ENCODE results near the gene CNOT6.
"Not testable (repeated sequence)": the region's sequence is repeated elsewhere in the genome, so short reads cannot be mapped to it uniquely, and the experiment has no call there.

Gene CNOT6

GRCh38 chr5:180522330-180522729, 28.2 kb downstream of the CNOT6 start:
- Mint-ChIP-seq H3K9me3 (no peaks in the 10 kb centered on the region), H3K27me3 (no peaks in the 10 kb centered on the region), H3K36me3 (no peaks in the 10 kb centered on the region), H3K4me3 (no peak overlapping the region), H3K4me1 (peaks cover 84% of the 10 kb centered on the region), H3K27ac (no peak overlapping the region)

GRCh38 chr5:180523629-180524466, 29.7 kb downstream of the CNOT6 start:
- Mint-ChIP-seq H3K4me3 (peak overlapping the region; percentile 1), H3K36me3 (no peaks in the 10 kb centered on the region), H3K27me3 (no peaks in the 10 kb centered on the region), H3K27ac (no peak overlapping the region), H3K9me3 (no peaks in the 10 kb centered on the region), H3K4me1 (peaks cover 72% of the 10 kb centered on the region)

GRCh38 chr5:180525399-180525798, 31.2 kb downstream of the CNOT6 start:
- Mint-ChIP-seq H3K4me3 (no peak overlapping the region), H3K9me3 (no peaks in the 10 kb centered on the region), H3K27ac (no peak overlapping the region), H3K4me1 (peaks cover 59% of the 10 kb centered on the region), H3K27me3 (no peaks in the 10 kb centered on the region), H3K36me3 (peaks cover 6% of the 10 kb centered on the region)

- H3K27ac Mint-ChIP-seq, result no peak overlapping the region
- no peaks in the 10 kb centered on the region for H3K27me3 Mint-ChIP-seq
- H3K9me3 Mint-ChIP-seq, result no peaks in the 10 kb centered on the region
- H3K4me3 Mint-ChIP-seq, result no peak overlapping the region
- H3K36me3 Mint-ChIP-seq, result peaks cover 6% of the 10 kb centered on the region
- peaks cover 53% of the 10 kb centered on the region for H3K4me1 Mint-ChIP-seq
Observed at GRCh38 chr5:180526269-180526668, 32.1 kb downstream of the CNOT6 start.

GRCh38 chr5:180527659-180528058, 33.5 kb downstream of the CNOT6 start:
- Mint-ChIP-seq H3K9me3 (no peaks in the 10 kb centered on the region), H3K4me1 (peaks cover 39% of the 10 kb centered on the region), H3K27me3 (no peaks in the 10 kb centered on the region), H3K4me3 (no peak overlapping the region), H3K36me3 (peaks cover 10% of the 10 kb centered on the region), H3K27ac (no peak overlapping the region)

GRCh38 chr5:180531036-180531585, 36.9 kb downstream of the CNOT6 start:
- H3K27me3 Mint-ChIP-seq, H3K9me3 Mint-ChIP-seq, H3K4me1 Mint-ChIP-seq, H3K4me3 Mint-ChIP-seq, H3K27ac Mint-ChIP-seq: not testable (repeated sequence)
- H3K36me3 Mint-ChIP-seq, result peaks cover 16% of the 10 kb centered on the region

DNA sequence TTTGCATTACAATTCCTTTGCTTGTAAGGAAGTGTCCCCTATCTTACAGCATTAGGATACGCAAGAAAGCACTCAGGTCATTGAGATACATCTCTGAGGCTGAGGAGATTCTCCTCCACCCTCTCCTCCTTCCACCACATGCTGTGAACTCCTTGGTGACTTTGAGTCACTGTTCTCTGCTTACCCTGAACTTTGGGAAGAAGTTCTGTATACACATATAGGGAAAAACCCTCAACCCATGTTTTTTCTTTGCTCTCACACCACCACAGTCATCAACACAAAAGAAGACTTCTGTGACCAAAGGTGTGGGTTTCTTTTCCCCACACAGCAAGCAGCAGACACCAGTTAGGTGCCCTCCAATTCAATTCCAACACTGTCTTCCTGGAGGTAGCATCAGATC, 38.1 kb downstream of the CNOT6 start:
- peaks cover 20% of the 10 kb centered on the region for H3K36me3 Mint-ChIP-seq
- H3K27ac Mint-ChIP-seq, result no peak overlapping the region
- H3K27me3 Mint-ChIP-seq, result no peaks in the 10 kb centered on the region
- no peak overlapping the region for H3K4me3 Mint-ChIP-seq
- peaks cover 4% of the 10 kb centered on the region for H3K4me1 Mint-ChIP-seq
- no peaks in the 10 kb centered on the region for H3K9me3 Mint-ChIP-seq

- no peaks in the 10 kb centered on the region for H3K9me3 Mint-ChIP-seq
- peaks cover 10% of the 10 kb centered on the region for H3K4me1 Mint-ChIP-seq
- no peak overlapping the region for H3K4me3 Mint-ChIP-seq
- H3K36me3 Mint-ChIP-seq, result peaks cover 22% of the 10 kb centered on the region
- no peak overlapping the region for H3K27ac Mint-ChIP-seq
- H3K27me3 Mint-ChIP-seq, result no peaks in the 10 kb centered on the region
Observed at GRCh38 chr5:180533845-180534244, 39.7 kb downstream of the CNOT6 start.

DNA sequence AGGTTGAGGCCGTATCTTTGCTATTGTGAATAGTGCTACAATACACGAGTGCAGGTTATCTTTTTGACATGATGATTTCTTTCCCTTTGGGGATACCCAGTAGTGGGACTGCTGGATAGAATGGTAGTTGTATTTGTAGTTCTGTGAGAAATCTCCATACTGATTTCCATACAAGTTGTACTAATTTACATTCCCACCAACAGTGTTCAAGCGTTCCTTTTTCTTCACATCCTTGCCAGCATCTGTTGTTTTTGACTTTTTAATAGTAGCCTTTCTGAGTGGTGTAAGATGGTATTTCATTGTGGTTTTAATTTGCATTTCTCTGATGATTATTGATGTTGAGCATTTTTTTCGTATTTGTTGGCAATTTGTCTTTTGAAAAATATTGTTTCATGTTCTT, 41.4 kb downstream of the CNOT6 start:
- no peak overlapping the region for H3K4me3 Mint-ChIP-seq
- no peak overlapping the region for H3K27ac Mint-ChIP-seq
- peaks cover 20% of the 10 kb centered on the region for H3K36me3 Mint-ChIP-seq

GRCh38 chr5:180540050-180540694, 46.0 kb downstream of the CNOT6 start:
- Mint-ChIP-seq H3K4me1 (peaks cover 24% of the 10 kb centered on the region), H3K27ac (peak overlapping the region; percentile 35), H3K27me3 (no peaks in the 10 kb centered on the region), H3K4me3 (no peak overlapping the region), H3K36me3 (peaks cover 24% of the 10 kb centered on the region), H3K9me3 (no peaks in the 10 kb centered on the region)

More for the DNA sequence above, 41.4 kb downstream of the CNOT6 start:
- Mint-ChIP-seq H3K27me3 (no peaks in the 10 kb centered on the region), H3K4me1 (peaks cover 19% of the 10 kb centered on the region), H3K9me3 (no peaks in the 10 kb centered on the region)

DNA sequence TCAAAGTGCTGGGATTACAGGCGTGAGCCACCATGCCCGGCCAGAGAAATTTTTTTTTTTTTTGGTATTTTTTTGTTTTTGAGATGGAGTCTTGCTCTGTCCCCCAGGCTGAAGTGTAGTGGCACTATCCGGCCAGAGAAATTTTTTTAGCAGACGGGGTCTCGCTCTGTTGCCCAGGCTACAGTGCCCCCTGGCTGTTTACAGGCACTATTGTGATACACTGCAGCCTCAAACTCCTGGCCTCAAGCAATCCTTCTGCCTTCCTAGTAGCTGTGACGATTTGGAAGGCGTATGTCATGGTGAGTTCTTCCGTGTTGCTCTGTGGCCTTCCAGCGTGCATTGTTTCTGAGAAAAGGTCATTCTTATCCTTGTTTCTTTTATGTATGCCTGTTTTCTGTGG, 47.5 kb downstream of the CNOT6 start:
- Mint-ChIP-seq H3K4me3 (no peak overlapping the region), H3K9me3 (no peaks in the 10 kb centered on the region), H3K4me1 (peaks cover 33% of the 10 kb centered on the region), H3K27ac (no peak overlapping the region), H3K36me3 (peaks cover 30% of the 10 kb centered on the region), H3K27me3 (no peaks in the 10 kb centered on the region)

DNA sequence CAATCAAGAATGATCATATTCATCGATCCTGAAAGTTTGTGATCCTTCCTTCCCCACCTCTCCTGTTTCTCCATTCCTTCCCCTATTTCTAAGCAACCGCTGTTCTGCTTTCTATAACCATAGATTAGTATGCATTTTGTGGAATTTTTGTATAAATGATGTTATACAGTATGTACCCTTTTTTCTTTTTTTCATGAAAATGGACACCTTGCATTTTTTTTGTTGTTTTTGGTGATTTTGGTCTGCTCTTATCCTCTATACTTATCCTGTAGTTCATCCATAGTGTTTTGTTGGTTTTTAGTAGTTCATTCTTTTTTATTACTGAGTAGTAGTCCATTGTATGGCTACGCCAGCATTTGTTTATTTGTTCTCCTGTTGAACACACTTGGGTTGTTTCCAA, 51.1 kb downstream of the CNOT6 start:
- Mint-ChIP-seq H3K36me3 (peaks cover 21% of the 10 kb centered on the region), H3K4me3 (no peak overlapping the region), H3K9me3 (no peaks in the 10 kb centered on the region), H3K27me3 (no peaks in the 10 kb centered on the region), H3K27ac (no peak overlapping the region), H3K4me1 (peaks cover 30% of the 10 kb centered on the region)

GRCh38 chr5:180548563-180548962, 54.4 kb downstream of the CNOT6 start:
- H3K27ac Mint-ChIP-seq, result no peak overlapping the region
- H3K9me3 Mint-ChIP-seq, result no peaks in the 10 kb centered on the region
- H3K4me1 Mint-ChIP-seq, result peaks cover 27% of the 10 kb centered on the region
- H3K27me3 Mint-ChIP-seq, result no peaks in the 10 kb centered on the region
- H3K36me3 Mint-ChIP-seq, result peaks cover 19% of the 10 kb centered on the region
- no peak overlapping the region for H3K4me3 Mint-ChIP-seq

DNA sequence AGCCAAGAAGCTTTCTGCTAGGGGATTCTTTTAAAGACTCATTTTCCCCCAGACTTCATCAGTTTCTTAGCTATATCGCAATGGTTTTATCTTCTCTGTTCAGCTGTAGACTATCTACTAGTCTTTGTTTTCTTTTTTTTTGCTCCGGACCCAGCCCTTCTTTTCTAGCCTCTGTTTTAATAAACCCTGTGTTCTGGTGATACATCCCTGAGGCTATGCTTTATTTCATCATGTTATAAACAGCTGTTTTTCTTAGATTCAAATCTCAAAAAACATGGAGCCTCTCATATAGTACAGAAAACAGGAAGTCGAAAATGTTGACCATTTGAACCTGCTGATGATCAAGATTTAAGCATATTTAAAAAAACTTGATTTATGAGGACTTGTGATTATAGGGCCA, 59.4 kb downstream of the CNOT6 start:
- Mint-ChIP-seq H3K27me3 (no peaks in the 10 kb centered on the region), H3K9me3 (no peaks in the 10 kb centered on the region), H3K4me1 (peaks cover 15% of the 10 kb centered on the region), H3K36me3 (peaks cover 25% of the 10 kb centered on the region), H3K4me3 (no peak overlapping the region), H3K27ac (no peak overlapping the region)

DNA sequence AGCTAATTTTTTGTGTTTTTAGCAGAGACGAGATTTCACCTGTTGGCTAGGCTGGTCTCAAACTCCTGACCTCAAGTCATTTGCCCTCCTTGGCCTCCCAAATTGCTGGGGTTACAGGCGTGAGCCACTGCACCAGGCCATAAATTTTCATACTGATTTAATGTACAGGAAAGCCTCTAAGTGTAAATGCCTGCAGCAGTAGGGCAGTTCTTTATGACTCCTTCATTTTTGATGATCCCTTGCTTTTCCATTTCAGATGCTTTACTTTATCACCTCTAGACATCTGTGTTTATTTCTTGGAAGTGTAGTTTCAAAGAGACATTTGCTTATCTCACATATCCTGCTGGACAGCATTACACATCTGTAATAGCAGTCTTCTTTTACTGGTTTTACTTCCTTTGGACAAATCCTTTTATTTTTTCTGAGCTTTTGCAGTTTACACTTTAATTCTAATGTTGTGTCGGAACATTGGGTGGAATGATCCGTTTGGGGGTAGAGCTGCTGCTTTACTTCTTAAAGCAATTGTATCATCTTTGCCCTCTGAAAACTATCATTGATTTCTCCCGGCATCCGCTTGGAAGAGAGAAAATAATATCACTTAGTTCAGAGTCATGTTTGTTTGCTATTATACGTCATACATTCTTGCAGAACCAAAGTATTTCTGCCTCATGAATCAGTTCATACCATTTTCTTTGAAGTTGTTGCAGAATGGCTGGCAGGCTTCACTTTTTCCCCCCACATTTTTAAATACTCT, 61.2 kb downstream of the CNOT6 start:
- Mint-ChIP-seq H3K9me3 (no peaks in the 10 kb centered on the region), H3K4me3 (no peak overlapping the region), H3K4me1 (peaks cover 26% of the 10 kb centered on the region), H3K36me3 (peaks cover 35% of the 10 kb centered on the region), H3K27me3 (no peaks in the 10 kb centered on the region), H3K27ac (no peak overlapping the region)
